ENCODE measurements around the gene DENND5B.
"Not testable (repeated sequence)": the region's sequence is repeated elsewhere in the genome, so short reads cannot be mapped to it uniquely, and the experiment has no call there.

Gene DENND5B

DNA sequence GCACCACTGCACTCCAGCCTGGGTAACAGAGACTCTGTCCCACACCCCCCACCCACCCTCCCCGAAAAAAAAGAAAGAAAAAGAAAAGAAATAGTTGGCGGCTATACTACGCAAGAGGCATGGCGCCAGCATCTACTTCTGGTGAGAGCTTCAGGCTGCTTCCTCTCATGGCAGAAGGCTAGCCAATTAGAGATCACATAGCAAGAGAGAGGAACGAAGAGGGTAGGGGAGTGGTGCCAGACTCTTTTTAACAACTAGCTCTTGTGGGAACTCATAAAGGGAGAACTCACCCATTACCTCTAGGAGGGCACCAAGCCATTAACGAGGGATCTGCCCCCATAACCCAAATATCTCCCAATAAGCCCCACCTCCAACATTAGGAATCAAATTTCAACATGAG, 6.2 kb downstream of the DENND5B start:
- no peaks in the 10 kb centered on the region for H3K9me3 Mint-ChIP-seq
- H3K27me3 Mint-ChIP-seq (ENCODE audit: low read depth): peaks cover 38% of the 10 kb centered on the region
- H3K27ac Mint-ChIP-seq: no peak overlapping the region
- H3K4me1 Mint-ChIP-seq (ENCODE audit: low read depth): peaks cover 4% of the 10 kb centered on the region
- H3K36me3 Mint-ChIP-seq (ENCODE audit: low read depth): no peaks in the 10 kb centered on the region
- no peak overlapping the region for H3K4me3 Mint-ChIP-seq
- no peak for DNase-seq (ENCODE audit: low spot score)

DNA sequence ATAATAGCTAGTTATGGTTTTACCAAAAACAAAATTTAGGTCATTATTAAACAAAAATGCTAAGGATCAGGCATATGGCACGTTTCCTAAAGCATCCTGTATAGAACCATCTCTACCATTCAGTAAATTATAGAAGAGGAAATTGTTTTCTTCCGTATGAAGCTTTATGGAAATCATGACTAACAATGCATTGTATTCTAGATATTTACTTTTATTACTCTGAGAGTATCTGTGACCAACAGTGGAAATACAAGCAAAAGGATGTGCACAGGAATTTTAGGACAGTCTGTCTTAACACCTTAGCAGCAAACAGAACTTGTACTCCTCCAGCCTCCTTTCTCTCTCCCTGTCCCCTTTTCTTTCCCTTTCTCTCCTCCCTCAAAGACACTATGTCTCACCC, 7.1 kb downstream of the DENND5B start:
- Mint-ChIP-seq H3K36me3 (ENCODE audit: low read depth) (no peaks in the 10 kb centered on the region), H3K4me3 (no peak overlapping the region), H3K27me3 (ENCODE audit: low read depth) (peaks cover 29% of the 10 kb centered on the region), H3K9me3 (no peaks in the 10 kb centered on the region), H3K27ac (no peak overlapping the region), H3K4me1 (ENCODE audit: low read depth) (no peaks in the 10 kb centered on the region)
- no peak for DNase-seq (ENCODE audit: low spot score)

DNA sequence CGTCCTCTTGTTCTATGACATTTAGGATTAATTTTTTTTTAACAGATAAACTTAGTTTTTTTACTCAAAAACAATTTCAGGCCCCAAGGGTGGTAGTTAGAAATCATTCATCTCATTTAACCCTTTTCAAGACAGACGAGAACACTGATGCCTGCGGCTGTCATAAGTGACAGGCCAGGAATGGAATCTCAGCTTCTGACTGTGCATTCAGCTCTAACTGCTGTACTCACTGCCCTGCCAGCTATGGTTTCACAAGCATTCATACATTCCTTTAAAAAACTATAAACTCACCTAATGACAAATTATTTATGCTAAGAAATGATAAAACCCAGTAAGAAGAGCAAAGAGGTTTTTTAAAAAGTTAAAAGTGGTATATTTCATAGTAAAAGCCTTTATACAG, 8.8 kb downstream of the DENND5B start:
- H3K27me3 Mint-ChIP-seq (ENCODE audit: low read depth): peaks cover 16% of the 10 kb centered on the region
- no peak overlapping the region for H3K4me3 Mint-ChIP-seq
- no peaks in the 10 kb centered on the region for H3K9me3 Mint-ChIP-seq
- H3K4me1 Mint-ChIP-seq (ENCODE audit: low read depth): no peaks in the 10 kb centered on the region
- H3K27ac Mint-ChIP-seq: no peak overlapping the region
- no peaks in the 10 kb centered on the region for H3K36me3 Mint-ChIP-seq (ENCODE audit: low read depth)
- DNase-seq (ENCODE audit: low spot score): no peak

DNA sequence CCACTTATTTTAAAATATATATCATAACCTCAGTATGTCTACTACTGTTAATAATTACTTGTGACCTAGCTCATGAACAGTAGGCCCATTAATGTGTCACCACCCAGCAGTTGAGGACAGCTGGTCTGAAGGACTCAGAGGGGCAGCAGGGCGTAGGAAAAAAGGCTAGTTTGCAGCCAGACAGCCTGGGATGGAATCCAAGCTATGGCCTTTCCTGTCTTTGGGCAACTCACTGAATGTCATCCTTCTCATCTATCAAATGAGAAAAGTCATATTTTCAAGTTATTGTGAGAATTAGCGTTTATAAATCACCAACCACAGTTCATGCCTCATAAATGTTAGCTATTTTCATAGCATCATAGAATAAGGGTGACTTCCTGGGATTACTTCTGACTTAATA, 12.3 kb downstream of the DENND5B start:
- DNase-seq (ENCODE audit: low spot score): no peak
- Mint-ChIP-seq H3K36me3 (ENCODE audit: low read depth) (no peaks in the 10 kb centered on the region), H3K27me3 (ENCODE audit: low read depth) (no peaks in the 10 kb centered on the region), H3K27ac (no peak overlapping the region), H3K4me1 (ENCODE audit: low read depth) (no peaks in the 10 kb centered on the region), H3K4me3 (no peak overlapping the region), H3K9me3 (no peaks in the 10 kb centered on the region)

DNA sequence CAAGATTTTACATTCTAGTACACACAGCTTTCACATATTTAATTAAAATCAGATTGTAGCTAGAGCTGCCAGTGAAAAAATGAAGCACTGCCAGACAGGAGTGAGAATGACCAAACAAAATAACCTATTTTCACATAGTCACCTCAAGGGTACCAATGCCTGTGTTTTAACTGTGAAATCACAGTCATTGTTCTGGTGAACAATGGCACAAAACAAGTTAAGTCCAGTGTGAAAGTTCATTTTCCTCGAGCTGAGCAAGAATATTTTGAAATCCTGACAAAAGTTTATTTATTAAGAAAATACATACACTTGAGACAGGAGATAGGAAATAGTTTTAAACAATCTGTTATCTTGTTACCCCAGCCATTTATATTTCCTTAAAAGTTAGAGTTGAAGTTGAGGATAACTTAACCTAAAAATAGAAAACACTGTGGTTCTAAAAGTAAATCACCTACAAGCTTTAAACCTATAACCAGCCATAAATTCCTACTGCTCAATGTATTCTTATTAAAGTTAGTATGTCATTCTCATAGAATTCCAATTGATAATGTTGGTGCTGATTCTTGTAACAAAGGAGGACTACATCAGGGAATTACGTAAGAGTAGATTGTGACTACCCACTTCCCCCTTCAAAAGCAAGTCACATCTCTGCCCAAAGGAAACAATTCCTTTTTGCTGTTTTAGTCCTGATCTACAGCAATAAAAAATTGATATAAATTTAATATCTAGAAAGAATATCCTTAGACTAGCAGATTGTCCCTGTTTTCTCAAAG, 15.9 kb downstream of the DENND5B start:
- H3K9me3 Mint-ChIP-seq: no peaks in the 10 kb centered on the region
- no peak for DNase-seq (ENCODE audit: low spot score)
- H3K36me3 Mint-ChIP-seq (ENCODE audit: low read depth): no peaks in the 10 kb centered on the region
- H3K27me3 Mint-ChIP-seq (ENCODE audit: low read depth): no peaks in the 10 kb centered on the region
- H3K4me1 Mint-ChIP-seq (ENCODE audit: low read depth): no peaks in the 10 kb centered on the region
- no peak overlapping the region for H3K27ac Mint-ChIP-seq
- H3K4me3 Mint-ChIP-seq: no peak overlapping the region

DNA sequence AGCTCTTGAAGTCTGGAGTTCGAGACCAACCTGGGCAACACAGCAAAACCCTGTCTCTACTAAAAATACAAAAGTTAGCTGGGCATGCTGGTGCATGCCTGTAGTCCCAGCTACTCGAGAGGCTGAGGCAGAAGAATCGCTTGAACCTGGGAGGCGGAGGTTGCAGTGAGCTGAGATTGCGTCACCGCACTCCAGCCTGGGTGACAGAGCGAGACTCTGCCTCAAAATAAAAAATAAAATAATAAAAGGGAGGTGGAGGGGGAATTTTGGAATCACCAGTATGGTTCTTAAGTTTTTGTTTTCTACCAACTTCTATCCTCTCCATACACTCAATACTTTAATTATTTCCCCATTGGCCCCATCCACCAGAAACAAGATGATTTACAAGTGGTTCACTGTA, 16.6 kb downstream of the DENND5B start:
- not testable (repeated sequence) for H3K4me1 Mint-ChIP-seq (ENCODE audit: low read depth); H3K27me3 Mint-ChIP-seq (ENCODE audit: low read depth); H3K9me3 Mint-ChIP-seq

DNA sequence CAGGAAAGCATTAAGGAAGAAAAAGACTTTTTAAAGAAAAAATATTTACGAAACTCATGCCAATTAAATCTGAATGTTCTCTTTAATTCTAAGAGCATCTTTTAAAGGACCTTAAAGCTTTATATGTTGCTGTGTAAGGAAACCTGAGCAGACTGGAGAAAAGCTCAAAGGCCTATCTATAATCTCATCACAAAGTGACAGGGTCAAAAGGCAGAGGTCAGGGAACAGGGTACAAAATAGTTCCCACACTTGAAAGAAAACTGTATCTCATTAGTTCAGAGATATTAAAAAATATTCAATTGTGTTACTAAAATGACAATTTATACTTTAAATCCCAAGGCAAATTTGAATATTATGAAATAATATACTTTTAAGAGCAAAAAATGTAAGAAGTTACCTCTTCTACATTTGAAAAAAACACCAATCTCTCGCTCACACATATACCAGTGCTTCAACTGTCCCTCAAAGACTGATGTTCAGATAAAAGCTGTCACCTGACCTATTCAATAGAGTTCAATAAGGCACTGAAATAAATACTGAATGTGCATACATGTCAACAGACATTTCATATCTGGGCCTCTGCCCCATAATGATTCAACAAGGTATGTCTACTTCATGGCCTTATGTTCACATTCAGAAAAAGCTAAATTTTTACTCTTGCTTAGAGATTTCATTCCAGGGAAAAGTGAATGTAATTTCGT, 17.9 kb downstream of the DENND5B start:
- no peaks in the 10 kb centered on the region for H3K27me3 Mint-ChIP-seq (ENCODE audit: low read depth)
- H3K27ac Mint-ChIP-seq: no peak overlapping the region

More for the DNA sequence above, 16.6 kb downstream of the DENND5B start:
- H3K27ac Mint-ChIP-seq; H3K4me3 Mint-ChIP-seq; DNase-seq (ENCODE audit: low spot score); H3K36me3 Mint-ChIP-seq (ENCODE audit: low read depth): not testable (repeated sequence)

DNA sequence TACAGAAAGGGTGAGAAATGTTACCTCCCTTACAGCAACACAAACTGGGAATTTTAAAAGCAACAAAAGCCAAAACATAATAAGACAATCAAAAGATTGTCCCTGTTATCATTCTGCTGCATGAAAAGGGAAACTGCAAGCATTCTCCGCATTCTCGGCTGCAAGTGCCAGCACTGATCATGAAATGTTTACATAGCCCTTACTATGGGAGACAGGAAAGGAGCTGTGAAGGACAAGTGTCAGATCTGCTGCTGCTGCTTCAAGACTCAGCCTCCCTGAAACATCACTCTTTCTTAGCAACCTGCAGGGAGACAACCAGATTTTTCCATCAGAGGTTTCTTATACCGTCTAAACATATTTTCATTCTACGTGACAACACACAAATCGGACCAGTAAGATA, 20.1 kb downstream of the DENND5B start:
- Mint-ChIP-seq H3K9me3 (no peaks in the 10 kb centered on the region), H3K27ac (no peak overlapping the region), H3K4me1 (ENCODE audit: low read depth) (no peaks in the 10 kb centered on the region), H3K4me3 (no peak overlapping the region), H3K36me3 (ENCODE audit: low read depth) (no peaks in the 10 kb centered on the region), H3K27me3 (ENCODE audit: low read depth) (no peaks in the 10 kb centered on the region)
- no peak for DNase-seq (ENCODE audit: low spot score)

More for the DNA sequence above, 17.9 kb downstream of the DENND5B start:
- DNase-seq (ENCODE audit: low spot score): no peak
- Mint-ChIP-seq H3K9me3 (no peaks in the 10 kb centered on the region), H3K4me3 (no peak overlapping the region), H3K4me1 (ENCODE audit: low read depth) (no peaks in the 10 kb centered on the region), H3K36me3 (ENCODE audit: low read depth) (no peaks in the 10 kb centered on the region)

DNA sequence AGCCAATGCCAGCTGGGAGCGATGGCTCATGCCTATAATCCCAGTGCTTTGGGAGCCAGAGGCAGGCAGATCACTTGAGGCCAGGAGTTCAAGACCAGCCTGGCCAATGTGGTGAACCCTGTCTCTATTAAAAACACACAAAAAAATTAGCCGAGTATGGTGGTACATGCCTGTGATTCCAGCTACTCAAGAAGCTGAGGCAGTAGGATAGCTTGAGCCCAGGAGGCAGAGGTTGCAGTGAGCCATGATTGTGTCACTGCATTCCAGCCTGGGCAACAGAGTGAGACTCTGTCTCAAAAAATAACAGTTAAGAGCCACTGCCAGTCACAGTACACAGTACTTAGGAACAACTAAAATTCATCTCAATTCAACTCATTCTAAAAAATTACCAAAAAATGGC, 21.4 kb downstream of the DENND5B start:
- DNase-seq (ENCODE audit: low spot score); H3K27ac Mint-ChIP-seq; H3K4me3 Mint-ChIP-seq; H3K4me1 Mint-ChIP-seq (ENCODE audit: low read depth); H3K36me3 Mint-ChIP-seq (ENCODE audit: low read depth); H3K9me3 Mint-ChIP-seq; H3K27me3 Mint-ChIP-seq (ENCODE audit: low read depth): not testable (repeated sequence)

DNA sequence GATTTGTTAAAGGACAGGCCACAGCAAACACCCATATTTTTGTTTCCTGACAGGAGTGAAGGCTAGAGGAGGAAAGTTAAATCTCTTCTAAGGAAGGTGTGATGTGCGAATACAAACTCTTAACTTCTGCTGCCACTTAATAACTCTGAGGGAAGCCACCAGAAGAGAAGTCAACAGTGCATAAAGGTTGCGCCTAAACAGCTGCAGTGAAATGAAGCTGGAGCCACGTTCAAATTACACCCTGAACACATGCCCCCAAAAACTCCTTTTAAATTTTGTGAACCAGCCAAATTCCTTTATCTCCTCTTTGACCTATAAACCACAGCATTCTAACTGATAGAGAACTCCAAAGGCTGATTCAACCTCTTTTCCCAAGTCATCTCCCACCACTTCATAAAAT, 22.4 kb downstream of the DENND5B start:
- no peaks in the 10 kb centered on the region for H3K4me1 Mint-ChIP-seq (ENCODE audit: low read depth)
- no peaks in the 10 kb centered on the region for H3K36me3 Mint-ChIP-seq (ENCODE audit: low read depth)
- no peak overlapping the region for H3K27ac Mint-ChIP-seq
- H3K4me3 Mint-ChIP-seq: no peak overlapping the region
- DNase-seq (ENCODE audit: low spot score): no peak
- no peaks in the 10 kb centered on the region for H3K9me3 Mint-ChIP-seq
- no peaks in the 10 kb centered on the region for H3K27me3 Mint-ChIP-seq (ENCODE audit: low read depth)

DNA sequence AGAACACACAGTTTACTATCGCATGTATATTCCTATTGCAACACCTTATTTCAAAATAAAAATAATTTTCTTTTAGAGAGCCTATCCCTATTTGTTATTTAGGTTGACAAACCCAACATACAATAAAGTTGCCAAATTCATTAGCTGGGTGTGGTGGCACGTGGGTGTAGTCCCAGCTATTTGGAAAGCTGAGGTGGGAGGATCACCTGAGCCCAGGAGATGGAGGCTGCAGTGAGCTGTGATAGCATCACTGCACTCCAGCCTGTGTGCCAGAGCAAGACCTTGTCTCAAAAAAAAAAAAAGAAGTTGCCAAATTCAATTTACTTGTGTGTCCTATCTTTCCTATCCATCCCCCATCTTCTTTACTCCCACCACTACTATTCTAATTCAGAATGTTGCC, 23.9 kb downstream of the DENND5B start:
- Mint-ChIP-seq H3K9me3 (no peaks in the 10 kb centered on the region), H3K4me3 (no peak overlapping the region), H3K4me1 (ENCODE audit: low read depth) (no peaks in the 10 kb centered on the region), H3K27ac (no peak overlapping the region), H3K27me3 (ENCODE audit: low read depth) (no peaks in the 10 kb centered on the region), H3K36me3 (ENCODE audit: low read depth) (no peaks in the 10 kb centered on the region)
- DNase-seq (ENCODE audit: low spot score): no peak

DNA sequence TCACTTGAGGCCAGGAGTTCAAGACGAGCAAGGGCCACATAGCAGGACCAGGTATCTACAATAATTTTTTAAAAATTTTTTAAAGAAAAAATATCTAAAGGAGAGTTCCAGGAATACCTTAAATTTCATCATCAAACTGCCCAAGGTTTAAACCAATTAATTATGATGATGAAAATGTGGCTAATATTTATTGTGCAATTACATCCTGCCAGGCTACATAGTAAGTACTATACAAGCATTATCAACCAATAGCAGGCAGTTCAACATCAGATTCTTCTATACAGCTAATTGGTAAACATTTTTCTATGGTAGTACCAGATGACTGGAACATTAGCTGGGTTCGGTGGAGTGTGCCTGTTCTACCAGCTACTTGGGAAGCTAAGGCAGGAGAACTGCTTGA, 24.4 kb downstream of the DENND5B start:
- Mint-ChIP-seq H3K27ac (no peak overlapping the region), H3K36me3 (ENCODE audit: low read depth) (no peaks in the 10 kb centered on the region), H3K4me3 (no peak overlapping the region), H3K4me1 (ENCODE audit: low read depth) (no peaks in the 10 kb centered on the region), H3K27me3 (ENCODE audit: low read depth) (no peaks in the 10 kb centered on the region), H3K9me3 (no peaks in the 10 kb centered on the region)
- no peak for DNase-seq (ENCODE audit: low spot score)

DNA sequence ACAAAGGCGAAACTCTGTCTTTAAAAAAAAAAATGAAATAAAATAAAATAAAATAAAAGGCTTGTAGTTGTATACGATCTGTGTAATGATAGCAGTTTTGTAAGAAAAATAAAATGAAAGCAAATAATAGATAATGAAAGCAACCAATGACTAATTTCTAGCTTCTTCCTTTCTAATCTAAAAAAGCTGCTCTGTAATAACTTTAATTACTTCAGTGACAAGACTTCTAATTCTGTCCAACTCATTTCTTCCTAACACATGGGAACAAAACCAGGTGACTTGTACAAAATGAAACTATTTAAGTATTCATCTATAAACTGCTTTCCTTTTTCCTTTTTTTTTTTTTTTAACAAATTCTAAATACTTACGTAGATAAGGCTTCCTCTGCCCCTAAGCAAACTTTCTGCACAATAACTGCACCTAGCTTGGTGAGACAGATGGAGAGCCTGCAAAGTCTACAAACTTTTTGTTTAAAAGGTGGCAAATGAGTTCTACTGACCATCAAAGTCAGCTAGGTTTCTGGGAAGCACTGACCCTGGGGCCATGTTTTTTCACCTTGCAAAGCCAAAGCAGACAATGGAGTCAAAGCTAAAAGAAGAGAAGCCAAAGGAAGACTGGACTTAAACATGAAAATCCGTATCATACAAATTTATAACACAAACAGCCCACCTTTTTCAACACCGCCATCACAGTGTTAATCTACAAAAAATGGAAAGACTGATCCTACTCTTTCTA, 28.2 kb downstream of the DENND5B start:
- Mint-ChIP-seq H3K4me3 (no peak overlapping the region), H3K27ac (no peak overlapping the region), H3K9me3 (no peaks in the 10 kb centered on the region), H3K4me1 (ENCODE audit: low read depth) (no peaks in the 10 kb centered on the region), H3K36me3 (ENCODE audit: low read depth) (no peaks in the 10 kb centered on the region), H3K27me3 (ENCODE audit: low read depth) (peaks cover 6% of the 10 kb centered on the region)
- DNase-seq (ENCODE audit: low spot score): no peak

DNA sequence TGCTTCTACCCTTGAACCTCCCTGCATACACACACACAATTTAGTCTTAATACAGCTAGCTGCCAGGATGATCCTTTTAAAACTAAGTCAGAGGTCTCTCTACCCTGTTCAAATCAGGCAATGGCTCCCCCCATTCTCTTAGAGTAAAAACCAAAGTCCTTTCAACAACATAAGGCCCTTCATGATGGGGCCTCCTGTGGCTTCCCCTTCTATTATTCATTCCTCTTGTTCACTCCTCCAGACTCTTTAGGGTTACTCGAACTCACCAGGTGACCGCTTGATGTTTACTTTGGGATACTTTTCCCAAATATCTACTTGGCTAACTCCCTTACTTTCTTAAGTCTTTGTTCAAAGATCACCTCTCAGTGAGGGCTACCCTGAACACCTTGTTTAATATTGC, 30.4 kb downstream of the DENND5B start:
- H3K4me3 Mint-ChIP-seq: no peak overlapping the region
- H3K9me3 Mint-ChIP-seq: no peaks in the 10 kb centered on the region
- no peaks in the 10 kb centered on the region for H3K4me1 Mint-ChIP-seq (ENCODE audit: low read depth)
- H3K27me3 Mint-ChIP-seq (ENCODE audit: low read depth): peaks cover 8% of the 10 kb centered on the region
- DNase-seq (ENCODE audit: low spot score): no peak
- no peaks in the 10 kb centered on the region for H3K36me3 Mint-ChIP-seq (ENCODE audit: low read depth)
- no peak overlapping the region for H3K27ac Mint-ChIP-seq
